KMS-11 (cell line): ENCODE data around the gene PAFAH1B2.

ENCODE experiments used
- H2AFZ ChIP-seq: fragments of 200-600 bp; sonication (generic); 2 replicates; pipeline ENCODE4 v1.6.1; 2016; ENCODE audit warnings: antibody characterized with exemption, mixed run types, low read depth
- H3K27ac ChIP-seq: fragments of 200-600 bp; sonication (generic); 2 replicates; pipeline ENCODE4 v1.6.1; 2016; ENCODE audit warnings: mild to moderate bottlenecking, mixed run types
- H3K27me3 ChIP-seq: fragments of 200-600 bp; sonication (generic); 2 replicates; pipeline ENCODE4 v1.6.1; 2017; ENCODE audit warnings: mild to moderate bottlenecking, low read depth, mixed run types, moderate library complexity; ENCODE audit not compliant: insufficient read depth
- H3K36me3 ChIP-seq: fragments of 200-600 bp; sonication (generic); 2 replicates; pipeline ENCODE4 v1.6.1; 2017; ENCODE audit warnings: mild to moderate bottlenecking, mixed run types; ENCODE audit not compliant: insufficient read depth
- H3K4me1 ChIP-seq: fragments of 200-600 bp; sonication (generic); 2 replicates; pipeline ENCODE4 v1.6.1; 2016; ENCODE audit warnings: mild to moderate bottlenecking, low read depth, mixed run types; ENCODE audit not compliant: poor library complexity, severe bottlenecking
- H3K4me2 ChIP-seq: fragments of 200-600 bp; sonication (generic); 2 replicates; pipeline ENCODE4 v1.7.0; 2016; ENCODE audit warnings: mild to moderate bottlenecking, mixed run types
- H3K4me3 ChIP-seq: fragments of 200-600 bp; sonication (generic); IDR thresholded peaks from 2 replicates; pipeline ENCODE4 v1.6.1; 2017; ENCODE audit warnings: low read depth, low read length, mixed read lengths; ENCODE audit not compliant: insufficient read depth
- H3K79me2 ChIP-seq: fragments of 200-600 bp; sonication (generic); 2 replicates; pipeline ENCODE4 v1.6.1; 2016; ENCODE audit warnings: low read depth, mixed run types; ENCODE audit not compliant: insufficient read depth
- H3K9ac ChIP-seq: fragments of 200-600 bp; sonication (generic); 2 replicates; pipeline ENCODE4 v1.6.1; 2016; ENCODE audit warnings: mild to moderate bottlenecking, mixed run types
- H4K20me1 ChIP-seq: fragments of 200-600 bp; sonication (generic); 2 replicates; pipeline ENCODE4 v1.6.1; 2016; ENCODE audit warnings: mild to moderate bottlenecking, mixed run types; ENCODE audit not compliant: insufficient read depth
- CTCF ChIP-seq: fragments of 200-600 bp; sonication (generic); conservative IDR thresholded peaks from 2 replicates; pipeline ENCODE4 v1.6.1; 2017; ENCODE audit warnings: low read depth, mild to moderate bottlenecking, antibody characterized with exemption, low read length, moderate library complexity, mixed read lengths

PAFAH1B2 gene

GRCh38 chr11:117143871-117144476, at the start of gene PAFAH1B2:
Gene PAFAH1B2, plus strand, starts transcription at chr11:117144287. Its CDS starts 8,161 bp downstream, at chr11:117152448.
- H4K20me1 ChIP-seq: no peaks in the 10 kb centered on the region; the same call in 1 of the 2 replicates
- no peak within 1 kb of the TSS for H3K4me3 ChIP-seq
- H2AFZ ChIP-seq: peak within 1 kb of the TSS; percentile 99
- H3K4me1 ChIP-seq: peaks cover 23% of the 10 kb centered on the region
- no peaks in the 10 kb centered on the region for H3K36me3 ChIP-seq
- H3K79me2 ChIP-seq: peaks cover 43% of the 10 kb centered on the region
- H3K27me3 ChIP-seq: no peaks in the 10 kb centered on the region
- peak within 1 kb of the TSS; percentile 80 for H3K4me2 ChIP-seq
- TF ChIP-seq CTCF: no peak
- H3K27ac ChIP-seq: peak within 1 kb of the TSS; percentile 45; the same call in 1 of the 2 replicates
- peak within 1 kb of the TSS; percentile 66; the same call in 1 of the 2 replicates for H3K9ac ChIP-seq

- Histone ChIP-seq H3K79me2 (peaks cover 82% of the 10 kb centered on the region), H3K4me1 (peaks cover 33% of the 10 kb centered on the region), H3K27ac (no peak overlapping the region), H3K36me3 (no peaks in the 10 kb centered on the region), H4K20me1 (no peaks in the 10 kb centered on the region), H3K4me3 (no peak overlapping the region), H2AFZ (no peak overlapping the region), H3K9ac (no peak overlapping the region), H3K4me2 (no peak overlapping the region), H3K27me3 (no peaks in the 10 kb centered on the region)
- TF ChIP-seq CTCF: no peak
Measured at GRCh38 chr11:117094776-117095175, 49.3 kb upstream of the PAFAH1B2 start.

GRCh38 chr11:117095284-117096161, 48.6 kb upstream of the PAFAH1B2 start:
- Histone ChIP-seq H2AFZ (no peak overlapping the region), H3K4me1 (peaks cover 33% of the 10 kb centered on the region), H3K4me3 (no peak overlapping the region), H3K4me2 (peak overlapping the region; percentile 58; the same call in 1 of the 2 replicates), H3K27me3 (no peaks in the 10 kb centered on the region), H3K9ac (no peak overlapping the region), H3K27ac (no peak overlapping the region), H3K79me2 (peaks cover 74% of the 10 kb centered on the region), H4K20me1 (no peaks in the 10 kb centered on the region), H3K36me3 (no peaks in the 10 kb centered on the region)
- no peak for TF ChIP-seq CTCF

- Histone ChIP-seq H4K20me1 (no peaks in the 10 kb centered on the region), H3K4me1 (peaks cover 33% of the 10 kb centered on the region), H3K27ac (peak overlapping the region; percentile 63), H3K4me3 (no peak overlapping the region), H3K36me3 (no peaks in the 10 kb centered on the region), H3K27me3 (no peaks in the 10 kb centered on the region), H3K9ac (peak overlapping the region; percentile 89; the same call in 1 of the 2 replicates), H3K4me2 (peak overlapping the region; percentile 58), H2AFZ (no peak overlapping the region), H3K79me2 (peaks cover 65% of the 10 kb centered on the region)
- TF ChIP-seq CTCF: no peak
Measured at GRCh38 chr11:117096201-117096991, 47.7 kb upstream of the PAFAH1B2 start.
